Smooth muscle cell (in vitro differentiated cells): Measurements from ENCODE around the gene KCNN3. TPM values are rescaled to one million over a fixed set of nuclear protein-coding genes. Genes with fewer than 3 reads are reported as not detected.

Experiments
- DNase-seq: peaks from one replicate; lab custom pipeline; 2025; ENCODE audit not compliant: unreplicated experiment; lab: John Stamatoyannopoulos, UW
- H2AFZ ChIP-seq: fragments of 200-600 bp; sonication (generic); 2 replicates; pipeline ENCODE4 v1.6.0; 2016; ENCODE audit warnings: antibody characterized with exemption, low read depth, mild to moderate bottlenecking
- H3F3A ChIP-seq: fragments of 200-600 bp; sonication (generic); 2 replicates; pipeline ENCODE4 v1.6.0; 2017; ENCODE audit warnings: antibody characterized with exemption, low read depth
- H3K27ac ChIP-seq: fragments of 200-600 bp; sonication (generic); 2 replicates; pipeline ENCODE4 v1.5.1; 2016; ENCODE audit warnings: low read depth, mild to moderate bottlenecking
- H3K27me3 ChIP-seq: fragments of 200-600 bp; sonication (generic); 2 replicates; pipeline ENCODE4 v1.6.1; 2016; ENCODE audit warnings: low read depth, mild to moderate bottlenecking
- H3K36me3 ChIP-seq: fragments of 200-600 bp; sonication (generic); 2 replicates; pipeline ENCODE4 v1.5.1; 2016; ENCODE audit warnings: low read depth
- H3K4me1 ChIP-seq: fragments of 200-600 bp; sonication (generic); 2 replicates; pipeline ENCODE4 v1.5.1; 2016; ENCODE audit warnings: low read depth
- H3K4me2 ChIP-seq: fragments of 200-600 bp; sonication (generic); 2 replicates; pipeline ENCODE4 v1.6.0; 2016; ENCODE audit warnings: mild to moderate bottlenecking
- H3K4me3 ChIP-seq: fragments of 200-600 bp; sonication (generic); 2 replicates; pipeline ENCODE4 v1.5.1; 2016; ENCODE audit warnings: mild to moderate bottlenecking
- H3K79me2 ChIP-seq: fragments of 200-600 bp; sonication (generic); 2 replicates; pipeline ENCODE4 v1.6.0; 2016; ENCODE audit warnings: low read depth, mild to moderate bottlenecking
- H3K9ac ChIP-seq: fragments of 200-600 bp; sonication (generic); 2 replicates; pipeline ENCODE4 v1.6.0; 2016; ENCODE audit warnings: low read depth
- H3K9me3 ChIP-seq: fragments of 200-600 bp; sonication (generic); replicated peaks from 2 replicates; pipeline ENCODE4 v1.5.1; 2016; ENCODE audit warnings: low read depth
- H4K20me1 ChIP-seq: fragments of 200-600 bp; sonication (generic); 2 replicates; pipeline ENCODE4 v1.6.0; 2016; ENCODE audit warnings: low read depth
- CTCF ChIP-seq: fragments of 200-600 bp; sonication (generic); IDR thresholded peaks from 2 replicates; pipeline ENCODE4 v1.5.1; 2017; ENCODE audit warnings: borderline replicate concordance, mild to moderate bottlenecking, antibody characterized with exemption; ENCODE audit not compliant: insufficient read depth, poor library complexity, severe bottlenecking
- WGBS: methylation state at CpG from one replicate; pipeline ENCODE4 v1.1.7; 2016; ENCODE audit warnings: low lambda C conversion rate; 5-methylcytosine and 5-hydroxymethylcytosine counted together
- polyA plus RNA-seq: library from polyadenylated mRNA; unstranded; fragments of >200 nt; fragmentation: Nextera tagmentation; extraction: Ambion mirVana; gene quantifications from 2 replicates; pipeline ENCODE4 v1.2.1, GENCODE V29; 2016
- total RNA-seq: library from RNA; depleted of rRNA; stranded (reverse); fragments of >200 nt; gene quantifications from 2 replicates; pipeline ENCODE4 v1.2.3, GENCODE V29; 2014

Gene KCNN3
- total and polyA plus RNA-seq, 2 experiments from 2014 or later = 0.18 to 0.77 TPM

- Histone ChIP-seq H3K9me3 (no peaks in the 10 kb centered on the region), H3K9ac (no peak overlapping the region), H3K4me3 (no peak overlapping the region), H3K27me3 (no peaks in the 10 kb centered on the region), H3K4me2 (no peak overlapping the region), H2AFZ (no peak overlapping the region), H3K27ac (no peak overlapping the region), H3K36me3 (no peaks in the 10 kb centered on the region), H3F3A (no peaks in the 10 kb centered on the region), H3K4me1 (no peaks in the 10 kb centered on the region), H4K20me1 (no peaks in the 10 kb centered on the region), H3K79me2 (no peaks in the 10 kb centered on the region)
- no peak for DNase-seq
- no peak for TF ChIP-seq CTCF
- WGBS = 90% methylated on average over 10 of the region's 10 CpGs
Observed at GRCh38 chr1:154896771-154897286, 26.7 kb upstream of the KCNN3 start.

- H3K9me3 ChIP-seq = no peaks in the 10 kb centered on the region
- 70% methylated on average over 7 of the region's 7 CpGs for WGBS
- no peaks in the 10 kb centered on the region for H3K36me3 ChIP-seq
Observed at GRCh38 chr1:154895798-154896197, 25.7 kb upstream of the KCNN3 start.

GRCh38 chr1:154891452-154891851, 21.4 kb upstream of the KCNN3 start:
- Histone ChIP-seq H4K20me1 (no peaks in the 10 kb centered on the region), H3K4me1 (no peaks in the 10 kb centered on the region), H3K36me3 (no peaks in the 10 kb centered on the region), H3K4me2 (no peak overlapping the region), H2AFZ (no peak overlapping the region), H3K27ac (no peak overlapping the region), H3K9ac (no peak overlapping the region), H3F3A (no peaks in the 10 kb centered on the region), H3K9me3 (no peaks in the 10 kb centered on the region), H3K4me3 (no peak overlapping the region), H3K27me3 (no peaks in the 10 kb centered on the region), H3K79me2 (no peaks in the 10 kb centered on the region)
- WGBS = 88% methylated on average over 1 of the region's 1 CpG
- no peak for TF ChIP-seq CTCF
- no peak for DNase-seq

More at GRCh38 chr1:154895798-154896197, 25.7 kb upstream of the KCNN3 start:
- H3K27ac ChIP-seq = no peak overlapping the region
- H3K4me2 ChIP-seq = no peak overlapping the region
- H3F3A ChIP-seq = no peaks in the 10 kb centered on the region
- no peak for DNase-seq
- H3K4me3 ChIP-seq = no peak overlapping the region
- TF ChIP-seq CTCF = no peak
- H2AFZ ChIP-seq = no peak overlapping the region
- H3K4me1 ChIP-seq = no peaks in the 10 kb centered on the region
- no peaks in the 10 kb centered on the region for H4K20me1 ChIP-seq
- no peaks in the 10 kb centered on the region for H3K27me3 ChIP-seq
- no peaks in the 10 kb centered on the region for H3K79me2 ChIP-seq
- H3K9ac ChIP-seq = no peak overlapping the region

GRCh38 chr1:154888757-154889156, 18.7 kb upstream of the KCNN3 start:
- Histone ChIP-seq H2AFZ (no peak overlapping the region), H3K4me3 (no peak overlapping the region), H3K79me2 (no peaks in the 10 kb centered on the region), H3K9ac (no peak overlapping the region), H4K20me1 (no peaks in the 10 kb centered on the region), H3F3A (no peaks in the 10 kb centered on the region), H3K9me3 (no peaks in the 10 kb centered on the region), H3K4me2 (no peak overlapping the region), H3K27ac (no peak overlapping the region), H3K36me3 (no peaks in the 10 kb centered on the region), H3K4me1 (no peaks in the 10 kb centered on the region), H3K27me3 (no peaks in the 10 kb centered on the region)
- no peak for TF ChIP-seq CTCF
- DNase-seq = no peak
- WGBS = 91% methylated on average over 7 of the region's 7 CpGs
